ENCODE data around the gene JAK3. TPM values are rescaled to one million over a fixed set of nuclear protein-coding genes. Genes with fewer than 3 reads are reported as not detected.
A peak's percentile ranks its signal among the peaks of the same experiment; 100 is the strongest.

Gene JAK3
- total and polyA plus RNA-seq, 4 donors, result 2.8 to 5.0 (median 4.3) TPM

GRCh38 chr19:17855280-17856152 lies 7.7 kb upstream of the JAK3 start:
- 19% methylated on average over 24 of the region's 29 CpGs for WGBS (ENCODE audit: insufficient coverage)
- peak in 5 of 6 donors; percentile 45 to 91 (median 59) for DNase-seq (ENCODE audit: low read depth in 4 of 6, low spot score in 6 of 6)
- Histone ChIP-seq H3K9me3 (ENCODE audit: control insufficient read depth, insufficient read depth, low read length) (no peaks in the 10 kb centered on the region), H3K36me3 (ENCODE audit: control insufficient read depth, insufficient read depth, low read length) (no peaks in the 10 kb centered on the region), H3K27ac (ENCODE audit: low read depth, low read length) (no peak overlapping the region), H3K4me1 (ENCODE audit: control insufficient read depth, insufficient read depth, low read length) (peaks cover 8% of the 10 kb centered on the region), H3K27me3 (ENCODE audit: control insufficient read depth, insufficient read depth, low read length) (no peaks in the 10 kb centered on the region), H3K4me3 (ENCODE audit: low read depth, low read length) (no peak overlapping the region)

DNA sequence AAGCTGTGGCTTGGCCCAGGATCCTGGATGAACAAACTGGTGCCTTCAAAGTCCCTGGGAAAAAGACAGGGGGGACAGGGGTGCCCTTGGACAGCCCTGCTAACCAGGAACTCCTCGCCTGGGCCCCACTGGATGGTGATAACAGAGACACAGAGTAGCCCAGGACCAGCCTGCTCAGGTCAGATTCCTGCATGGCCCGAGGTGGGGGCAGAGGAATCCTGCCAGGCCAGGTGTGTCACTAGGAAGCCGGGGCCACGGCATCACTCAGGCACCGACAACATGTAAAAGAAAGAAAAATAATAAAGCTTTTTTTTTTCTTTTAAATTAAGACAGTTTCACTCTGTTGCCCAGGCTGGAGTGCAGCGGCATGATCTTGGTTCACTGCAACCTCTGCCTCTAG lies 6.3 kb upstream of the JAK3 start:
- no peak for DNase-seq (ENCODE audit: low read depth in 4 of 6, low spot score in 6 of 6)

GRCh38 chr19:17848595-17849292 lies 962 bp upstream of the JAK3 start:
- Histone ChIP-seq H3K9me3 (ENCODE audit: control insufficient read depth, insufficient read depth, low read length) (no peaks in the 10 kb centered on the region), H3K36me3 (ENCODE audit: control insufficient read depth, insufficient read depth, low read length) (peaks cover 3% of the 10 kb centered on the region), H3K27ac (ENCODE audit: low read depth, low read length) (no peak overlapping the region), H3K4me3 (ENCODE audit: low read depth, low read length) (no peak overlapping the region), H3K27me3 (ENCODE audit: control insufficient read depth, insufficient read depth, low read length) (no peaks in the 10 kb centered on the region), H3K4me1 (ENCODE audit: control insufficient read depth, insufficient read depth, low read length) (peaks cover 16% of the 10 kb centered on the region)
- no peak for DNase-seq (ENCODE audit: low read depth in 4 of 6, low spot score in 6 of 6)
- 81% methylated on average over 11 of the region's 14 CpGs for WGBS (ENCODE audit: insufficient coverage)

More for the DNA sequence above, 6.3 kb upstream of the JAK3 start:
- Histone ChIP-seq H3K36me3 (ENCODE audit: control insufficient read depth, insufficient read depth, low read length) (no peaks in the 10 kb centered on the region), H3K4me3 (ENCODE audit: low read depth, low read length) (no peak overlapping the region), H3K4me1 (ENCODE audit: control insufficient read depth, insufficient read depth, low read length) (peaks cover 2% of the 10 kb centered on the region), H3K27ac (ENCODE audit: low read depth, low read length) (no peak overlapping the region), H3K9me3 (ENCODE audit: control insufficient read depth, insufficient read depth, low read length) (no peaks in the 10 kb centered on the region), H3K27me3 (ENCODE audit: control insufficient read depth, insufficient read depth, low read length) (no peaks in the 10 kb centered on the region)
- WGBS (ENCODE audit: insufficient coverage), result 78% methylated on average over 3 of the region's 6 CpGs

DNA sequence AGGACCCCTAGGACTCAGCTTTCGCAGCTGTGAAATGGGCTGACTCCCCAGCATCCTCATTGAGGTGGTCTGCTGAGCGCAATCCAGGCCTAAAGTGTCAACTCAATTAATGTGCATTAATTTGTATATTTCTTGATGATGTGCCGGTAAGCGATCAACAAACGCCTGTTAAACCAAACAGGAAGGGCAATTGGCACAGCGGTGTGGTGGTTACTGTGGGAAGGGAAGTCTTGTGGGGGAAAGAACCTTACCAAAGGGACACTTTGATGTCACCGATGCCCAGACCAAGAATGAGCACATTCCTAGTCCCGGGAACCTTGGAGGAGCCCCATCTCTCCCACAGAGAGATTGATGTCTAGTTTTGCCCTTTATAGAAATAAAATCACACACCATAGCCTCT lies 1.6 kb downstream of the JAK3 start:
- Histone ChIP-seq H3K4me3 (ENCODE audit: low read depth, low read length) (no peak overlapping the region), H3K36me3 (ENCODE audit: control insufficient read depth, insufficient read depth, low read length) (peaks cover 6% of the 10 kb centered on the region), H3K4me1 (ENCODE audit: control insufficient read depth, insufficient read depth, low read length) (peaks cover 37% of the 10 kb centered on the region), H3K27me3 (ENCODE audit: control insufficient read depth, insufficient read depth, low read length) (peaks cover 6% of the 10 kb centered on the region), H3K27ac (ENCODE audit: low read depth, low read length) (no peak overlapping the region), H3K9me3 (ENCODE audit: control insufficient read depth, insufficient read depth, low read length) (no peaks in the 10 kb centered on the region)
- 100% methylated on average over 2 of the region's 8 CpGs for WGBS (ENCODE audit: insufficient coverage)
- DNase-seq (ENCODE audit: low read depth in 4 of 6, low spot score in 6 of 6), result no peak

- H3K27me3 ChIP-seq (ENCODE audit: control insufficient read depth, insufficient read depth, low read length), result peaks cover 9% of the 10 kb centered on the region
- H3K36me3 ChIP-seq (ENCODE audit: control insufficient read depth, insufficient read depth, low read length), result peaks cover 6% of the 10 kb centered on the region
- WGBS (ENCODE audit: insufficient coverage), result 82% methylated on average over 14 of the region's 14 CpGs
Observed at GRCh38 chr19:17843908-17844490, 3.8 kb downstream of the JAK3 start.

GRCh38 chr19:17843292-17843827 lies 4.4 kb downstream of the JAK3 start:
- H3K36me3 ChIP-seq (ENCODE audit: control insufficient read depth, insufficient read depth, low read length), result peaks cover 6% of the 10 kb centered on the region
- no peak overlapping the region for H3K27ac ChIP-seq (ENCODE audit: low read depth, low read length)
- no peaks in the 10 kb centered on the region for H3K9me3 ChIP-seq (ENCODE audit: control insufficient read depth, insufficient read depth, low read length)
- H3K27me3 ChIP-seq (ENCODE audit: control insufficient read depth, insufficient read depth, low read length), result peaks cover 9% of the 10 kb centered on the region
- peaks cover 36% of the 10 kb centered on the region for H3K4me1 ChIP-seq (ENCODE audit: control insufficient read depth, insufficient read depth, low read length)
- H3K4me3 ChIP-seq (ENCODE audit: low read depth, low read length), result no peak overlapping the region
- no peak for DNase-seq (ENCODE audit: low read depth in 4 of 6, low spot score in 6 of 6)
- WGBS (ENCODE audit: insufficient coverage), result 90% methylated on average over 9 of the region's 9 CpGs

More at GRCh38 chr19:17843908-17844490, 3.8 kb downstream of the JAK3 start:
- peaks cover 39% of the 10 kb centered on the region for H3K4me1 ChIP-seq (ENCODE audit: control insufficient read depth, insufficient read depth, low read length)
- H3K4me3 ChIP-seq (ENCODE audit: low read depth, low read length), result no peak overlapping the region
- H3K9me3 ChIP-seq (ENCODE audit: control insufficient read depth, insufficient read depth, low read length), result no peaks in the 10 kb centered on the region
- H3K27ac ChIP-seq (ENCODE audit: low read depth, low read length), result no peak overlapping the region
- no peak for DNase-seq (ENCODE audit: low read depth in 4 of 6, low spot score in 6 of 6)

DNA sequence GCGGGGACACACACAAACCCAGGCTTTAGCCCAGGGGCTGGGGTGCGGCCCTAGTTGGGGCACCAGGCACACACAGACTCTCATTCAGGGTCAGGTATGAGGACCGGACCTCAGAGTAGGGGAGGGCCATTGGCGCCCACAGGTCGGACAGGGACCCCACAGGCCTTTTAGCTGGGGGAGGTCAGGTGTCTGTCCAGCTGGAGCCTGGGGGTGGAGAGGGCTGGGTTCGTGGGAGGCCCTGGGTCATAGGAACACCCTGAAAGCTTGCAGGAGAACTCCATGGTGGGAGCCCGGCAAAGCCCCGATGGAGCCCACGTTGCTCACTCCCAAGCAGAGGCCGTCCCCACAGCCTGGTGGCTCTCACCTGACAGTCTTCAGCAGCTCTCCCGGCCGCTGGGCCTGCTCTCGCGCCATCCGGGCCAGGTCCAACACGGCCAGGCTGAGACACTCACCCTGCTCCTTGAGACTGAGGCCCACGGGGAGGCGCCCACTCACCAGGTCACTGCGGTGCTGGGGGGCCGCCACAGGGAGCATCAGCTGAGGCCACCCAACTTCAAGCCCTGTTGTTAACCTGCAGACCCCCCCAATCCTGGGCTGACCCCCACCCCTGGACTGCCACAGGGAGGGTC lies 5.0 kb downstream of the JAK3 start:
- 64% methylated on average over 19 of the region's 20 CpGs for WGBS (ENCODE audit: insufficient coverage)
- H3K4me1 ChIP-seq (ENCODE audit: control insufficient read depth, insufficient read depth, low read length), result peaks cover 32% of the 10 kb centered on the region
- no peak for DNase-seq (ENCODE audit: low read depth in 4 of 6, low spot score in 6 of 6)
- no peak overlapping the region for H3K27ac ChIP-seq (ENCODE audit: low read depth, low read length)
- peaks cover 9% of the 10 kb centered on the region for H3K27me3 ChIP-seq (ENCODE audit: control insufficient read depth, insufficient read depth, low read length)
- peaks cover 6% of the 10 kb centered on the region for H3K36me3 ChIP-seq (ENCODE audit: control insufficient read depth, insufficient read depth, low read length)
- H3K4me3 ChIP-seq (ENCODE audit: low read depth, low read length), result peak overlapping the region; percentile 26
- no peaks in the 10 kb centered on the region for H3K9me3 ChIP-seq (ENCODE audit: control insufficient read depth, insufficient read depth, low read length)

DNA sequence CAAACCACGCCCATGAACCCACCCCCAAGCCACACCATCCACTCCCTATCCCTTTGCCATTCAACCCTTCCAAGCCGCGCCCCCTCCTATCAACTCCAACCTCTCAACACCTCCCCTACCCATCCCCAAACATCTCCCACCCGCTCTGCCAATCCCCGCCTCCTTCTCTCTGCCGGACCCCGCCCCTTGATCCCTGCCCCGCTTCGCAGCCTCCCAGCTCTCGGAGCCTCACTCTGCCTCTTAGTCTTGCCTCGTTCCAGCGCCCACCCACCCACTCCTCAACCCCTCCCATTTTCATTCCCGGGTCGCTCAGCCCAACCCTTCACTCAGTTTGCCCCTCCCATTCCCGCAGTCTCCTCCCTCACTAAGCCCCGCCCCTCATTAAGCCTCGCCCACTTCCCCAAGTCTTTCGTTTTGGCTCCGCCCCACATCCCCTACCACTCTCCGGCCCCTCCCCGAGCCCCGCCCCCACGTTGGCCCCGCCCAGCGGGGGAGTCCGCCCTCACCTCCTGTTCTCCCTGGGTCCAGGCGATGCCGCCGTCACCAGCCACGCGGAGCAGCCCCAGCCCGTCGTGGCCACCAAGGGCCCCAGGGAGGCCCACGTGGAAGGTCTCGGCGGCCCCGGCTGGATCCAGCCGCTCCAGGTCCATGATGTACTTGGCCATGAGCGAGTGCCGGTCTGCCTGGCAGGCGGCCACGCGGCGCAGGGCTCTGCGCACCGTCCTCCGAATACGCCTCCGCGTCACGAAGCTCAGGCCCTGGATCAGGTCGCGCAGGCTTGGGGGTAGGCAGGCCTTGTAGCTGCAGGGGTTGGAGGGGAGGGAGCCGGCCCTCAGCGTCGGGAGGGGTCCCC lies 5.7 kb downstream of the JAK3 start:
- peak; percentile 70 to 98 (median 86) for DNase-seq (ENCODE audit: low read depth in 4 of 6, low spot score in 6 of 6)
- Histone ChIP-seq H3K27ac (ENCODE audit: low read depth, low read length) (no peak overlapping the region), H3K27me3 (ENCODE audit: control insufficient read depth, insufficient read depth, low read length) (peaks cover 9% of the 10 kb centered on the region), H3K9me3 (ENCODE audit: control insufficient read depth, insufficient read depth, low read length) (no peaks in the 10 kb centered on the region), H3K4me1 (ENCODE audit: control insufficient read depth, insufficient read depth, low read length) (peaks cover 26% of the 10 kb centered on the region), H3K4me3 (ENCODE audit: low read depth, low read length) (peak overlapping the region; percentile 31), H3K36me3 (ENCODE audit: control insufficient read depth, insufficient read depth, low read length) (peaks cover 6% of the 10 kb centered on the region)
- WGBS (ENCODE audit: insufficient coverage), result 6% methylated on average over 49 of the region's 56 CpGs

Measured in spinal cord (tissue), 10 donors.